Adrenal gland (tissue), 5 donors: Measurements from ENCODE around the gene SSBP3.

Source experiments
- POLR2A ChIP-seq, 2 donors: fragments of 450-650 bp; IDR thresholded peaks; one replicate each; pipeline ENCODE4 v1.6.1; 2017; ENCODE audit warnings: antibody characterized with exemption in 2 of 2, mild to moderate bottlenecking in 2 of 2, moderate library complexity in 1 of 2
- TF ChIP-seq, protein P1 (sequence below), 6 experiments: fragments of 450-650 bp in 4 of 6; fragments of 200-600 bp in 2 of 6; sonication (generic) in 1 of 6; IDR thresholded peaks; 1 replicate in 5 of 6; 2 replicates in 1 of 6; pipeline versions ENCODE4 v1.5.1 to v1.8.0; 2016 to 2021; ENCODE audit warnings: antibody characterized with exemption in 6 of 6, mild to moderate bottlenecking in 2 of 6, moderate library complexity in 1 of 6
- donor health status: DM: no; HTN: no; CAD: no.

GRCh38 chr1:54307305-54307704 is 98.9 kb downstream of the SSBP3 start:
- TF ChIP-seq, protein P1, sequence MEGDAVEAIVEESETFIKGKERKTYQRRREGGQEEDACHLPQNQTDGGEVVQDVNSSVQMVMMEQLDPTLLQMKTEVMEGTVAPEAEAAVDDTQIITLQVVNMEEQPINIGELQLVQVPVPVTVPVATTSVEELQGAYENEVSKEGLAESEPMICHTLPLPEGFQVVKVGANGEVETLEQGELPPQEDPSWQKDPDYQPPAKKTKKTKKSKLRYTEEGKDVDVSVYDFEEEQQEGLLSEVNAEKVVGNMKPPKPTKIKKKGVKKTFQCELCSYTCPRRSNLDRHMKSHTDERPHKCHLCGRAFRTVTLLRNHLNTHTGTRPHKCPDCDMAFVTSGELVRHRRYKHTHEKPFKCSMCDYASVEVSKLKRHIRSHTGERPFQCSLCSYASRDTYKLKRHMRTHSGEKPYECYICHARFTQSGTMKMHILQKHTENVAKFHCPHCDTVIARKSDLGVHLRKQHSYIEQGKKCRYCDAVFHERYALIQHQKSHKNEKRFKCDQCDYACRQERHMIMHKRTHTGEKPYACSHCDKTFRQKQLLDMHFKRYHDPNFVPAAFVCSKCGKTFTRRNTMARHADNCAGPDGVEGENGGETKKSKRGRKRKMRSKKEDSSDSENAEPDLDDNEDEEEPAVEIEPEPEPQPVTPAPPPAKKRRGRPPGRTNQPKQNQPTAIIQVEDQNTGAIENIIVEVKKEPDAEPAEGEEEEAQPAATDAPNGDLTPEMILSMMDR (IDR thresholded peaks at IDR 0.05), result no peak
- no peak for TF ChIP-seq POLR2A (IDR thresholded peaks at IDR 0.05)
